PC-9 (cell line): ENCODE results near the gene SPATC1L. TPM values are rescaled to one million over a fixed set of nuclear protein-coding genes. Genes with fewer than 3 reads are reported as not detected.

ENCODE experiments used
- BruUV-seq: library from RNA; stranded (reverse); fragments of 400-500 nt; replicated peaks from 2 replicates; lab custom pipeline; 2021; lab: Mats Ljungman, UMichigan
- CTCF ChIA-PET: fragments of 300-600 bp; sonication (Branson Sonifier 250); formaldehyde crosslinking; loops from one replicate; lab custom pipeline; 2022; ENCODE audit warnings: antibody characterized with exemption; lab: Charles Lee
- POLR2A ChIA-PET: fragments of 300-600 bp; sonication (Branson Sonifier 250); formaldehyde crosslinking; loops from one replicate; lab custom pipeline; 2022; ENCODE audit warnings: antibody characterized with exemption; ENCODE audit not compliant: unreplicated experiment; lab: Charles Lee
- DNase-seq, 2 experiments: peaks; one replicate each; pipeline versions ENCODE4 v3.0.0 to v3.0.0-alpha.2; 2015 to 2022; ENCODE audit warnings: mixed read lengths in 1 of 2
- H2AFZ ChIP-seq: fragments of 200-600 bp; sonication (generic); 2 replicates; pipeline ENCODE4 v1.8.1; 2017; ENCODE audit warnings: antibody characterized with exemption
- H3F3A ChIP-seq: fragments of 200-600 bp; sonication (generic); 2 replicates; pipeline ENCODE4 v1.8.1; 2017; ENCODE audit warnings: antibody characterized with exemption, mild to moderate bottlenecking, low read depth; ENCODE audit not compliant: insufficient read depth
- H3K27ac ChIP-seq: fragments of 200-600 bp; sonication (generic); 2 replicates; pipeline ENCODE4 v1.6.1; 2016; ENCODE audit warnings: mixed run types
- H3K27me3 ChIP-seq: fragments of 200-600 bp; sonication (generic); 2 replicates; pipeline ENCODE4 v1.6.1; 2016; ENCODE audit warnings: low read depth, mixed run types; ENCODE audit not compliant: insufficient read depth
- H3K36me3 ChIP-seq: fragments of 200-600 bp; sonication (generic); 2 replicates; pipeline ENCODE4 v1.6.1; 2016; ENCODE audit warnings: low read depth, mixed run types
- H3K4me1 ChIP-seq: fragments of 200-600 bp; sonication (generic); replicated peaks from 2 replicates; pipeline ENCODE4 v1.6.1; 2016; ENCODE audit warnings: mixed run types; ENCODE audit not compliant: insufficient read depth
- H3K4me2 ChIP-seq: fragments of 200-600 bp; sonication (generic); 2 replicates; pipeline ENCODE4 v1.6.1; 2017; ENCODE audit warnings: mixed run types
- H3K4me3 ChIP-seq: fragments of 200-600 bp; sonication (generic); 2 replicates; pipeline ENCODE4 v1.6.1; 2016; ENCODE audit warnings: mixed run types
- H3K79me2 ChIP-seq: fragments of 200-600 bp; sonication (generic); 2 replicates; pipeline ENCODE4 v1.6.1; 2017; ENCODE audit warnings: low read depth, mixed run types
- H3K9me2 ChIP-seq: fragments of 200-600 bp; sonication (generic); 2 replicates; pipeline ENCODE4 v1.8.1; 2017; ENCODE audit warnings: mild to moderate bottlenecking; ENCODE audit not compliant: insufficient read depth
- H3K9me3 ChIP-seq: fragments of 200-600 bp; sonication (generic); 2 replicates; pipeline ENCODE4 v1.8.1; 2016; ENCODE audit warnings: low read depth; ENCODE audit not compliant: insufficient read depth
- H4K20me1 ChIP-seq: fragments of 200-600 bp; sonication (generic); 2 replicates; pipeline ENCODE4 v1.8.1; 2017; ENCODE audit not compliant: insufficient read depth
- CTCF ChIP-seq: fragments of 200-600 bp; sonication (generic); conservative IDR thresholded peaks from 2 replicates; pipeline ENCODE4 v1.6.1; 2017; ENCODE audit warnings: mixed run types, antibody characterized with exemption, mild to moderate bottlenecking, moderate library complexity
- EZH2 ChIP-seq: fragments of 200-600 bp; sonication (generic); IDR thresholded peaks from 2 replicates; pipeline ENCODE4 v1.8.0; 2017; ENCODE audit warnings: antibody characterized with exemption, low read depth
- intact Hi-C: fragments of 100-400 bp; cut with micrococcal nuclease; formaldehyde crosslinking; loops from one replicate; pipeline ENCODE4 v1.10.0; 2022; ENCODE audit not compliant: unreplicated experiment
- total RNA-seq: library from RNA; stranded (reverse); gene quantifications from 2 replicates; pipeline ENCODE4 v1.2.3, GENCODE V29; 2021

SPATC1L gene
- total RNA-seq, 1 experiment from 2014 or later: 32.7 TPM

GRCh38 chr21:46150491-46151121 is 33.7 kb downstream of the SPATC1L start:
- intact Hi-C loops: no loop called here
- H3K27me3 ChIP-seq: no peaks in the 10 kb centered on the region
- H4K20me1 ChIP-seq: no peaks in the 10 kb centered on the region
- H3K36me3 ChIP-seq: no peaks in the 10 kb centered on the region
- no peak for DNase-seq
- no peak overlapping the region for H3K4me3 ChIP-seq
- no peak overlapping the region for H3K4me2 ChIP-seq
- ChIA-PET CTCF (no interaction called here), POLR2A (no interaction called here)
- no peaks in the 10 kb centered on the region for H3K79me2 ChIP-seq
- no peak for TF ChIP-seq CTCF
- TF ChIP-seq EZH2: no peak
- peaks cover 13% of the 10 kb centered on the region; the same call in 1 of the 2 replicates for H3F3A ChIP-seq
- H2AFZ ChIP-seq: no peak overlapping the region
- no peaks in the 10 kb centered on the region for H3K9me2 ChIP-seq
- H3K27ac ChIP-seq: no peak overlapping the region
- no peaks in the 10 kb centered on the region for H3K9me3 ChIP-seq
- BruUV-seq: no TSS peak
- no peaks in the 10 kb centered on the region for H3K4me1 ChIP-seq

- Histone ChIP-seq H3K27ac (no peak overlapping the region), H3K4me3 (no peak overlapping the region), H3K79me2 (no peaks in the 10 kb centered on the region), H3K27me3 (no peaks in the 10 kb centered on the region), H4K20me1 (no peaks in the 10 kb centered on the region), H3K4me2 (no peak overlapping the region), H3K9me3 (no peaks in the 10 kb centered on the region), H2AFZ (no peak overlapping the region), H3F3A (peaks cover 13% of the 10 kb centered on the region; the same call in 1 of the 2 replicates), H3K9me2 (no peaks in the 10 kb centered on the region), H3K36me3 (no peaks in the 10 kb centered on the region), H3K4me1 (no peaks in the 10 kb centered on the region)
- no TSS peak for BruUV-seq
- CTCF ChIA-PET: interaction anchor here (0.6 kb wide), 1 partner anchor 362 kb away, joined by 3 read pairs; no protein-coding TSS in a partner anchor
- DNase-seq: no peak
- intact Hi-C loops: no loop called here
- TF ChIP-seq CTCF (no peak), EZH2 (no peak)
- POLR2A ChIA-PET: interaction anchor here (0.7 kb wide), 1 partner anchor 486 kb away, joined by 3 read pairs; no protein-coding TSS in a partner anchor
Observed at GRCh38 chr21:46150073-46150472, 34.2 kb downstream of the SPATC1L start.

DNA sequence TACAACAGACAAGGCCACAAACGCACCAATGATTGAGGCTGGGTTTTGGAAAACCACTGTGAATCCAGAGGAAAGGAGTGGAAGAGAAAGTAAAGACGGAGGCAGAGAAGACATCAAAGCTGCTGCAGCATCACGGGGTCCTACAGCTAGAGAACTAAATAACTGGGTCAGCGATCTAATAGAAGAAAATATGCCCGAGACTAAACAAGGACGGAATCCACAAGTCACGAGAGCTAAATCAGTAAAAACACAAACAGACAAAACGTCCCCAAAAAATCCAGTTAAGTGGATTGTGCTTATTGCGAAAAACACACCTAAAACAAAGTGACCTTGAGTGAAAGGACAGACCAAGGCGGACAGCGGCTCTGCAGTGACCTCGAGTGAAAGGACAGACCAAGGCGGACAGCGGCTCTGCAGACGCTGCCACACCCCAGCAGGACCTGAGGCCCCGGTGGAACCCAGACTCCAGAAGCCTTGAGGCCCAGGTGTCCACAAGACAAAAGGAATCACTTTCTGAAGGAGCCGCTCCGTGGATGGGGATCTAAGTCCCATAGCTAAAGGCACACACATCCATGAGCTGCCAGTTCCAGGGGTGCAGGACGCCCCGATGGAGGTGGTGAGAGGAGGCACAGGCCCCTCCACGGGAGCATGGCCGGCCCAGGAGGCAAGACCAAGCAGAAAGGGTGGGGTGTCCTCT is 34.9 kb downstream of the SPATC1L start:
- Histone ChIP-seq H3F3A (peaks cover 13% of the 10 kb centered on the region; the same call in 1 of the 2 replicates), H3K27me3 (no peaks in the 10 kb centered on the region), H3K9me3 (no peaks in the 10 kb centered on the region), H3K9me2 (no peaks in the 10 kb centered on the region), H3K4me3 (no peak overlapping the region), H4K20me1 (no peaks in the 10 kb centered on the region), H3K36me3 (no peaks in the 10 kb centered on the region), H2AFZ (no peak overlapping the region), H3K4me1 (no peaks in the 10 kb centered on the region), H3K4me2 (no peak overlapping the region), H3K27ac (no peak overlapping the region), H3K79me2 (no peaks in the 10 kb centered on the region)
- TF ChIP-seq CTCF (no peak), EZH2 (no peak)
- intact Hi-C loops: loop anchor here (5.0 to 10.0 kb wide), 2 partner anchors 78 to 135 kb away; partner anchors contain the start of genes LSS, MCM3AP and YBEY
- BruUV-seq: no TSS peak
- POLR2A ChIA-PET: interaction anchor here (0.7 kb wide), 1 partner anchor 487 kb away, joined by 3 read pairs; no protein-coding TSS in a partner anchor
- DNase-seq: no peak
- CTCF ChIA-PET: interaction anchor here (0.6 kb wide), 1 partner anchor 362 kb away, joined by 3 read pairs; no protein-coding TSS in a partner anchor
